ENCODE results near the gene PRSS12. TPM values are rescaled to one million over a fixed set of nuclear protein-coding genes. Genes with fewer than 3 reads are reported as not detected.

PRSS12 gene
- total RNA-seq, 2 donors from 2014 or later, result 1.7 to 43.0 TPM

GRCh38 chr4:118369231-118369630 lies 16.4 kb upstream of the PRSS12 start:
- Histone ChIP-seq H3K4me1 (replicated peaks) (no peaks in the 10 kb centered on the region), H3K36me3 (no peaks in the 10 kb centered on the region), H3K27ac (no peak overlapping the region), H3K4me3 (no peak overlapping the region), H3K27me3 (replicated peaks; ENCODE audit: insufficient read depth) (no peaks in the 10 kb centered on the region), H3K9me3 (no peaks in the 10 kb centered on the region)
- 82% methylated on average over 6 of the region's 6 CpGs for WGBS
- intact Hi-C loops (cut with DNase I), result no loop called here
- TF ChIP-seq POLR2AphosphoS5 (IDR thresholded peaks at IDR 0.05), result no peak
- no peak for TF ChIP-seq CTCF (IDR thresholded peaks at IDR 0.05)
- TF ChIP-seq POLR2A (IDR thresholded peaks at IDR 0.05), result no peak
- DNase-seq (ENCODE audit: low spot score), result no peak

DNA sequence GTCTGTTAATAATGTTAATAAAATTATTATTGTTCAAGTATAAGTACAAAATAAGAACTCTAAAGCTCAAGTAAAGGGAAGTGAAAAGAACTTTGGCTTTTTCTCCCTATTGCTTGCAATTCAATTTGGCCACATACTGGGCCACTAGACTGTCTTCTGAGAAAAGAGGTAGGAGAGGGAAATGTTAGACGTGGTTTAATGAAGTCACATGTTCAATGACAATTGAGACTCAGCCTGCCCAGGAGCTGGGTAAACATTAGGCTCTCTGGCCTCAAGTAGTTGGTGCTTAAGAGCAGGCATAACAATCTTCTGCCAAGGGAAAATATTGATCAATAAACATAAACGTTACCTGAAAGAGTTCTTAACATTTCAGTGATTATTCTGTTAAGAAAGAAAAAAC lies 15.1 kb upstream of the PRSS12 start:
- Histone ChIP-seq H3K27me3 (replicated peaks; ENCODE audit: insufficient read depth) (no peaks in the 10 kb centered on the region), H3K36me3 (no peaks in the 10 kb centered on the region), H3K4me3 (no peak overlapping the region), H3K9me3 (no peaks in the 10 kb centered on the region), H3K4me1 (replicated peaks) (no peaks in the 10 kb centered on the region), H3K27ac (no peak overlapping the region)
- intact Hi-C loops (cut with DNase I), result no loop called here
- TF ChIP-seq POLR2A (IDR thresholded peaks at IDR 0.05) (no peak), POLR2AphosphoS5 (IDR thresholded peaks at IDR 0.05) (no peak)
- WGBS, result 41% methylated on average over 2 of the region's 2 CpGs
- no peak for DNase-seq (ENCODE audit: low spot score)

- Histone ChIP-seq H3K27ac (no peak overlapping the region), H3K4me1 (replicated peaks) (no peaks in the 10 kb centered on the region), H3K36me3 (no peaks in the 10 kb centered on the region), H3K9me3 (no peaks in the 10 kb centered on the region), H3K4me3 (no peak overlapping the region), H3K27me3 (replicated peaks; ENCODE audit: insufficient read depth) (no peaks in the 10 kb centered on the region)
- 92% methylated on average over 3 of the region's 3 CpGs for WGBS
- no peak for DNase-seq (ENCODE audit: low spot score)
- no peak for TF ChIP-seq POLR2A (IDR thresholded peaks at IDR 0.05)
- no peak for TF ChIP-seq POLR2AphosphoS5 (IDR thresholded peaks at IDR 0.05)
- TF ChIP-seq CTCF (IDR thresholded peaks at IDR 0.05), result no peak
- intact Hi-C loops (cut with DNase I), result no loop called here
These were observed 14.6 kb upstream of the PRSS12 start for GRCh38 chr4:118367361-118367760.

DNA sequence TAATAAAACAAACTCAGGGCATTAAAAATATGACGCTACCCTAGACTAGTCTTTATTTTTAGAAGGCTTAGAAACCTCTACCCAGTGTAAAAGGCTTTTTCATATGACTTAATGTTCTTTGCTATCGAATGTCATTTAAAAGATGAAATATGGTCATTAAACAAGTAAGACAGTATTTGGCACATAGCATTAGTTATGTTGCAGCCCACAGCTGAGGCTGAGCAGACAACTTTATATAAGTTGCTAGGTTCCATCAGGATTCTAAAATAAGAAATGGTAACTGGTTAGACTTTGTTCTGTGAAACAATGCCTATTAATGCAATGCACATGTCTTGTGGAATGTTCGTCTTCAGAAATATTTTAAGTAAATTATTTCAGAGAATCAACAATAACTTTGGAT lies 10.4 kb upstream of the PRSS12 start:
- Histone ChIP-seq H3K36me3 (no peaks in the 10 kb centered on the region), H3K4me1 (replicated peaks) (no peaks in the 10 kb centered on the region), H3K27me3 (replicated peaks; ENCODE audit: insufficient read depth) (no peaks in the 10 kb centered on the region), H3K4me3 (no peak overlapping the region), H3K9me3 (no peaks in the 10 kb centered on the region), H3K27ac (no peak overlapping the region)
- TF ChIP-seq POLR2AphosphoS5 (IDR thresholded peaks at IDR 0.05) (no peak), CTCF (IDR thresholded peaks at IDR 0.05) (no peak)
- 69% methylated on average over 3 of the region's 3 CpGs for WGBS
- intact Hi-C loops (cut with DNase I), result no loop called here
- DNase-seq (ENCODE audit: low spot score), result no peak

GRCh38 chr4:118361192-118361591 lies 8.4 kb upstream of the PRSS12 start:
- TF ChIP-seq POLR2A (IDR thresholded peaks at IDR 0.05) (no peak), CTCF (IDR thresholded peaks at IDR 0.05) (no peak), POLR2AphosphoS5 (IDR thresholded peaks at IDR 0.05) (no peak)
- Histone ChIP-seq H3K27me3 (replicated peaks; ENCODE audit: insufficient read depth) (no peaks in the 10 kb centered on the region), H3K27ac (no peak overlapping the region), H3K9me3 (no peaks in the 10 kb centered on the region), H3K36me3 (no peaks in the 10 kb centered on the region), H3K4me1 (replicated peaks) (no peaks in the 10 kb centered on the region), H3K4me3 (no peak overlapping the region)
- intact Hi-C loops (cut with DNase I), result no loop called here
- no peak for DNase-seq (ENCODE audit: low spot score)
